ENCODE data around the gene MYO15B.

Gene MYO15B

GRCh38 chr17:75587675-75588595 is at the start of gene MYO15B:
Gene MYO15B, plus strand, starts transcription at chr17:75587800. Its CDS starts 258 bp downstream, at chr17:75588058.
- H3K27ac Mint-ChIP-seq: peak within 1 kb of the TSS; percentile 93
- no peaks in the 10 kb centered on the region for H3K9me3 Mint-ChIP-seq
- peak within 1 kb of the TSS; percentile 86 for H3K4me3 Mint-ChIP-seq
- peaks cover 29% of the 10 kb centered on the region for H3K4me1 Mint-ChIP-seq (ENCODE audit: low read depth)
- H3K27me3 Mint-ChIP-seq: no peaks in the 10 kb centered on the region
- H3K36me3 Mint-ChIP-seq (ENCODE audit: low read depth): peaks cover 21% of the 10 kb centered on the region
- intact Hi-C loops (cut with micrococcal nuclease): loop anchor here (2.0 kb wide), 2 partner anchors 71 to 161 kb away; partner anchors contain the start of gene TSEN54

GRCh38 chr17:75539967-75540729 is 47.5 kb upstream of the MYO15B start:
- H3K9me3 Mint-ChIP-seq: no peaks in the 10 kb centered on the region

GRCh38 chr17:75540923-75541503 is 46.6 kb upstream of the MYO15B start:
- H3K4me1 Mint-ChIP-seq (ENCODE audit: low read depth): peaks cover 11% of the 10 kb centered on the region
- H3K9me3 Mint-ChIP-seq: no peaks in the 10 kb centered on the region
- no peaks in the 10 kb centered on the region for H3K27me3 Mint-ChIP-seq
- intact Hi-C loops (cut with micrococcal nuclease): no loop called here
- H3K27ac Mint-ChIP-seq: no peak overlapping the region
- H3K36me3 Mint-ChIP-seq (ENCODE audit: low read depth): no peaks in the 10 kb centered on the region
- no peak overlapping the region for H3K4me3 Mint-ChIP-seq

More at GRCh38 chr17:75539967-75540729, 47.5 kb upstream of the MYO15B start:
- Mint-ChIP-seq H3K27me3 (peaks cover 5% of the 10 kb centered on the region), H3K4me1 (ENCODE audit: low read depth) (peaks cover 14% of the 10 kb centered on the region), H3K27ac (no peak overlapping the region), H3K36me3 (ENCODE audit: low read depth) (no peaks in the 10 kb centered on the region), H3K4me3 (no peak overlapping the region)
- intact Hi-C loops (cut with micrococcal nuclease): no loop called here

GRCh38 chr17:75542229-75542628 is 45.4 kb upstream of the MYO15B start:
- Mint-ChIP-seq H3K36me3 (ENCODE audit: low read depth) (no peaks in the 10 kb centered on the region), H3K4me1 (ENCODE audit: low read depth) (peaks cover 11% of the 10 kb centered on the region), H3K4me3 (no peak overlapping the region), H3K27me3 (no peaks in the 10 kb centered on the region), H3K27ac (no peak overlapping the region), H3K9me3 (no peaks in the 10 kb centered on the region)
- intact Hi-C loops (cut with micrococcal nuclease): no loop called here

GRCh38 chr17:75542728-75543336 is 44.8 kb upstream of the MYO15B start:
- Mint-ChIP-seq H3K36me3 (ENCODE audit: low read depth) (no peaks in the 10 kb centered on the region), H3K27me3 (peaks cover 3% of the 10 kb centered on the region), H3K9me3 (no peaks in the 10 kb centered on the region), H3K27ac (no peak overlapping the region), H3K4me1 (ENCODE audit: low read depth) (peaks cover 11% of the 10 kb centered on the region), H3K4me3 (no peak overlapping the region)
- intact Hi-C loops (cut with micrococcal nuclease): no loop called here

- peaks cover 3% of the 10 kb centered on the region for H3K27me3 Mint-ChIP-seq
- H3K4me3 Mint-ChIP-seq: no peak overlapping the region
- peaks cover 11% of the 10 kb centered on the region for H3K4me1 Mint-ChIP-seq (ENCODE audit: low read depth)
- H3K9me3 Mint-ChIP-seq: no peaks in the 10 kb centered on the region
- intact Hi-C loops (cut with micrococcal nuclease): no loop called here
- H3K27ac Mint-ChIP-seq: no peak overlapping the region
- no peaks in the 10 kb centered on the region for H3K36me3 Mint-ChIP-seq (ENCODE audit: low read depth)
Measured at GRCh38 chr17:75544250-75544649, 43.4 kb upstream of the MYO15B start.

GRCh38 chr17:75546181-75546580 is 41.4 kb upstream of the MYO15B start:
- Mint-ChIP-seq H3K9me3 (no peaks in the 10 kb centered on the region), H3K4me1 (ENCODE audit: low read depth) (peaks cover 7% of the 10 kb centered on the region), H3K27ac (no peak overlapping the region), H3K4me3 (no peak overlapping the region), H3K36me3 (ENCODE audit: low read depth) (no peaks in the 10 kb centered on the region), H3K27me3 (peaks cover 3% of the 10 kb centered on the region)
- intact Hi-C loops (cut with micrococcal nuclease): no loop called here

GRCh38 chr17:75547091-75547490 is 40.5 kb upstream of the MYO15B start:
- H3K4me1 Mint-ChIP-seq (ENCODE audit: low read depth): peaks cover 4% of the 10 kb centered on the region
- no peak overlapping the region for H3K4me3 Mint-ChIP-seq
- intact Hi-C loops (cut with micrococcal nuclease): no loop called here
- no peak overlapping the region for H3K27ac Mint-ChIP-seq
- H3K9me3 Mint-ChIP-seq: no peaks in the 10 kb centered on the region
- no peaks in the 10 kb centered on the region for H3K36me3 Mint-ChIP-seq (ENCODE audit: low read depth)
- H3K27me3 Mint-ChIP-seq: peaks cover 3% of the 10 kb centered on the region

- Mint-ChIP-seq H3K27me3 (peaks cover 3% of the 10 kb centered on the region), H3K9me3 (no peaks in the 10 kb centered on the region), H3K27ac (no peak overlapping the region), H3K4me3 (no peak overlapping the region), H3K36me3 (ENCODE audit: low read depth) (no peaks in the 10 kb centered on the region), H3K4me1 (ENCODE audit: low read depth) (peaks cover 4% of the 10 kb centered on the region)
- intact Hi-C loops (cut with micrococcal nuclease): no loop called here
Measured at GRCh38 chr17:75548813-75549212, 38.8 kb upstream of the MYO15B start.

- intact Hi-C loops (cut with micrococcal nuclease): no loop called here
- Mint-ChIP-seq H3K27ac (no peak overlapping the region), H3K27me3 (peaks cover 3% of the 10 kb centered on the region), H3K36me3 (ENCODE audit: low read depth) (no peaks in the 10 kb centered on the region), H3K9me3 (no peaks in the 10 kb centered on the region), H3K4me1 (ENCODE audit: low read depth) (no peaks in the 10 kb centered on the region), H3K4me3 (no peak overlapping the region)
Measured at GRCh38 chr17:75549246-75550138, 38.1 kb upstream of the MYO15B start.

- H3K27ac Mint-ChIP-seq: no peak overlapping the region
Measured at GRCh38 chr17:75550139-75550465, 37.5 kb upstream of the MYO15B start.

GRCh38 chr17:75551266-75551665 is 36.3 kb upstream of the MYO15B start:
- Mint-ChIP-seq H3K27me3 (peaks cover 3% of the 10 kb centered on the region), H3K36me3 (ENCODE audit: low read depth) (no peaks in the 10 kb centered on the region), H3K9me3 (no peaks in the 10 kb centered on the region), H3K4me1 (ENCODE audit: low read depth) (no peaks in the 10 kb centered on the region), H3K27ac (no peak overlapping the region), H3K4me3 (no peak overlapping the region)
- intact Hi-C loops (cut with micrococcal nuclease): no loop called here

More at GRCh38 chr17:75550139-75550465, 37.5 kb upstream of the MYO15B start:
- intact Hi-C loops (cut with micrococcal nuclease): no loop called here
- H3K4me3 Mint-ChIP-seq: no peak overlapping the region
- peaks cover 3% of the 10 kb centered on the region for H3K27me3 Mint-ChIP-seq
- no peaks in the 10 kb centered on the region for H3K9me3 Mint-ChIP-seq
- no peaks in the 10 kb centered on the region for H3K36me3 Mint-ChIP-seq (ENCODE audit: low read depth)
- no peaks in the 10 kb centered on the region for H3K4me1 Mint-ChIP-seq (ENCODE audit: low read depth)

Data from dendritic cell treated with granulocyte-macrophage colony-stimulating factor and Interleukin-4, amounts not matched to agents 40 ng/mL and 50 ng/mL, for 4 days (primary cell).